ENCODE results near the gene PMEPA1.

Gene PMEPA1

DNA sequence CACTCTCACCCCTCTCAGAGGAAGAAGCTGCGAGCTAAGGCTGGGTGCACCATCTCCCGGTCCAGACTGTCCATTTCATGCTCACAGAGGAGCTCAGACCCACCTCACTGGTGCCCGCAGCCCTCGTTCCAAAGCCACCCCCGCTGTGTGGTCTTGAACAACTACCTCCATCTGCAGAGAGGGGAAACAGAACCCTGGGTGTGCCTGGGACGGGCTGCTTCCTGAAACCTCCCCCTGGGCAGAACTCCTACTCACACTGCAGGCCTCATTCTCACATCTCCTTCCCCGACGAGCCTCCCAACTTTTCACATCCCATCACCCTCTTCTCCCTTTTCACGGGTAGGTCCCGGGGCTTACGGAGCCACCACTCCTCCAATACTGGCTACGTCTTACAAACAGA, 18.1 kb downstream of the PMEPA1 start:
- DNase-seq, result no peak

DNA sequence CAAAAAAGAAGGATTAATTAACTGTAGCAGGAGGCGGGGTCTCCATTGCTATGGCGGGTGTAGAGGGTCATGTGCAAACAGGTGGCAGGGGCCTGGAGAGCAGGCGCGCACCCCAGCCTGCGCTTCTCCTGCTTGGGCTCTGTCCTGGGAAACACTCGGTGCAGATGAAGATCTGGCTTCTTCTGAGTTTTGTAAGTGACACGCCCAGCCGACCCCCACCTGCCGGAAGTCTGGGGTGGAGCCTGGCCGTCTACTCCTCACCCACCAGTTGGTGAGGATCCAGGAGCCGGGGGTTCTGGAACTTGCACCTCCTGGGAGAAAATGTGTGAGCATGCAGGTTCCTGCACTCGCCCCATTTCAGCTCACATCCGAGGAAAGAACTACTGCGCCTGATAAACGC, 19.3 kb downstream of the PMEPA1 start:
- no peak for DNase-seq

DNA sequence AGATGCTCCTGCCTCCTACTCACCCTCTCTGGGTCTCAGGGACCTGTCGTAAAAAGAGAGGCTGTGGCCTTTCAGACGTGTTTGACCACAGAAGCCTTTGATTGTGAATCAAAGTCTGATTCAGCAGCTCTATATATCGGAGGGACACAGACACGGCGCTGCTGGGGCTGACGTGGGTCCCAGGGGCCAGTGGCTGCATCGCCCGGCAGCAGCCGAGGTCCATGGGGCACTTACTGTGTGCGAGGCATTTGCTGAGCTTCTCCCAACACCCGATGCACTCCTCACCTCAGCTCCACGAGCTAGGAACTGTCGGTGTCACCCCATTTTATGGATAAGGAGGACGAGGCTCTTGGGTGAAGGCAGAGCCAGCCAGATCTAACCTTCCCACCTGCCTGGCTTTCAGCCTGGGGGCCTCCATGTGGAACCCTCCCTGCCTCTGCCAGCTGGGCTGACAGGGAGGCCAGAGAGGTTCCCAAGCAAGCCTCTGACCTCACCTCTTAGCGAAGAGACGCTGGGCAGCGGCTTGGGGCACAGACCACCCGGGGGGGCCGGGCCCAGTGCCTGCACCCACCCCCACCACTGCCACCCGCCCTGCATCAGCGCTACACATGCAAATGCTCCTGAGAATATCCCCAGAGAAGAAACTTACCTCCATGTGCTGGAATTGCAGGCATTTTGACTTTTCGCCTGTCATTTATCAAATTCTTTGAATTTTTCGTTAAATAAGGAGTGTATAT, 19.9 kb downstream of the PMEPA1 start:
- no peak for DNase-seq

DNA sequence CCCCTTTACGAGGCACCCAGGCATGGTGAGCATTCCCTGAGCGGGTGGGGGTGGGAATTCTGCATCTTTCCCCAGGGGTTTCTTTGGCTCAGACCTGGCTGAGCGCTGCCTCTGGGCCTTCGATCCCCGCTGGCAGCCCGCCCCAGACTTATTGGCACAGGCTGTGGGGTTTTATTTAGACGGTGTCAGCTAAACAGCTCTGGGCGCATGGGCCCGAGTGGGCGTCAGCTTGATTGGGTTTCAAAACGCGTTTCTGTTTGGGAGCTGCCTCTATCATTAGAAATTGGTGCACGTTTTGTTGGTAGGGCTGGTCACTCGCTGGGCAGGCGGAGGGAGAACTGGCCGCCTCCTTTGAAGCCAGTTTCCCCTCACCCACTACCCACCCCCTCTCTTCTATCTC, 21.0 kb downstream of the PMEPA1 start:
- DNase-seq, result peak; percentile 63

DNA sequence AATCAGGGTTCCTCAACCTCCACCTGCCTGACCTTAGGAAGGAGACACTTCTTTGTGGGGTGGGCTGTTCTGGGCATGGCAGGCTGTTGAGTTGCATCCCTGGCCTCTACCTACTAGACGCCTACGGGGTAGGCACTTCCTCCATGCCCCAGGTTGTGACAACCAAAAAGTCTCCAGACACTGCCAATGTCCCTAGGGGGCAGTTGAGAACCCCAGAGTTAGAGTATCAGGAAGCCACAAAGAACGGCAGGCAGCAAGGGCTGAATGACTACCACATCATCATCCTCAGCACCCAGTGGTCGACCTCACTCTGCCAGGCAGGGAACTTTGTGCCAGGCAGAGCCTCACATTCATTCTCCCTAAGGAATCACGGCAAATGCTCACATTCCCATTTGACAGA, 21.5 kb downstream of the PMEPA1 start:
- no peak for DNase-seq

DNA sequence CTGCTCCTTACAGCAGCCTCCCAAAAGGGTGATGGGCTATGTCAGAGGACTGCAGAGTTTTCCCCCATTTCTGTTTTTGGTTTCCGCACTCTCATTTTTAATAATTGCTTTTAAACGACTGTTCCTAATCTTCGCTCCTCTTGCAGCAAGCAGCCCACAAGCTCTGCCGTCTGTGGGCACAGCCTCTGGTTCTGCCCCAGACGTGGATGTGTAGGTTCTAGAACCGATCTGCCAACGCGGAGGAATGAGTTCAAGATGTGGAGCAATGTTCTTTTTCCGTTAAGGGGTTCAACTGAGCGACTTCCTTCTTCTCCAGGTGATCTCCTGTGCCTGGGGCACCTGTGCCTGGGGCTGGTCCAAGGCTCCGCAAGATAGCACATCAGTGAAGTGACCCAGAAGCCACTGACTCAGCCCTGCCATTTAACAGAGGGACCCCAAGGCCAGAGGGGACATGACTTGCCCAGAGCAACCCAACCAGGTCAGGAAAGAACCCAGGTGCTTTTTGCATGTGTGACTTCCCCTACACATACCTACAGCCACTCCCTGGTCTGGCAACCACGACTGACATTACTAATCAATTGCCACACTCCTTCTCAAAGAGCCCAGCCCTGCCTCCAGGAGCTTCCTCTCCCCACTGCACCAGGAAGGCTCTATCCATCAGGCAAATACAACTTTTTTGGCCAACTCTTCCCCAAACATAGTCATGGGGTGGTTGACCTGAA, 22.7 kb downstream of the PMEPA1 start:
- no peak for DNase-seq

DNA sequence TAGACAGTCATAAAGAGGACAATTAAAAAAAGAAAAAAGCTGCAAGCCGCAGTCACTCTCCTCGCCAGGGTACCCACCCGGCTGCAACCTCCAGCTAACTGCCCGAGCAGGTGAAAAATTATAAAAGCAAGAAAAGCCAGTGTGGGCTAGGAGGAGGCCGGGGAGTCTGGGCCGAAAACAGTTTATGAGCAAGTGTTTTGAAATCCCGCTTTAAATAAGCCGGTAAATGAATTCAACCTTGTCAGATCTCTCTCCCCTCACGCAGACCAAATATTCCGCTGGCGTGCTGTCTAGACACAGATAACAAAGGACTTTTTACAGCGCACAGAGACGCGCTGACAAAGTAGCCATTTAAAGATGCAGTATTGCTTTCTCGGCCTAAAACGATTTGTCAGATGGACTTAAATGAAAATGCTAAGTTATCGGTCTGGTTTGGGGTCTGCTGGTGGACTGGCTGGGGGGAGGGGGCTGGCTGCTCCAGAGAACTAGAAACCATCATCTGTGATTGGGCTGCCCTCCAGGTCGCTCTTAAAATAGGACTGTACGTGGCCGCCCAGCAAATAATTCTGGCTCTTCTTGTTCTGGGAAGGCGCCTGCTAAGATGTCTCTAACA, 24.6 kb downstream of the PMEPA1 start:
- DNase-seq, result peak; percentile 67

DNA sequence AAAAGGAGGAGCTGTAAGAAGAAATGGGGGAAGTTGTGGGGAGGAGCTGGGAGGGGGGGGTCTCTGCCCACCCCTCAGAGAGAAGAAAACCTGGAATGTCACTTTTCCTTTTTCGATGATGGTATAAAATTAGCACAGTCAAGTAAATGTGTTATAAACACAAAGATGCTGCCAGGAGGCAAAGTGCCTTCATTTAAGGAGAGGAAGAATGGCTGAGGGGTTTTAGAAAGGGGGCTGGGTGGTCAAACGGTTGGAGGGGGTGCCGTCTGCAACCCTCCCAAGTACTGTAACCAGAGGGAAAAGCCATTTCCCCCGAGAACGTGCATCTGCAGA, 25.0 kb downstream of the PMEPA1 start:
- no peak for DNase-seq

DNA sequence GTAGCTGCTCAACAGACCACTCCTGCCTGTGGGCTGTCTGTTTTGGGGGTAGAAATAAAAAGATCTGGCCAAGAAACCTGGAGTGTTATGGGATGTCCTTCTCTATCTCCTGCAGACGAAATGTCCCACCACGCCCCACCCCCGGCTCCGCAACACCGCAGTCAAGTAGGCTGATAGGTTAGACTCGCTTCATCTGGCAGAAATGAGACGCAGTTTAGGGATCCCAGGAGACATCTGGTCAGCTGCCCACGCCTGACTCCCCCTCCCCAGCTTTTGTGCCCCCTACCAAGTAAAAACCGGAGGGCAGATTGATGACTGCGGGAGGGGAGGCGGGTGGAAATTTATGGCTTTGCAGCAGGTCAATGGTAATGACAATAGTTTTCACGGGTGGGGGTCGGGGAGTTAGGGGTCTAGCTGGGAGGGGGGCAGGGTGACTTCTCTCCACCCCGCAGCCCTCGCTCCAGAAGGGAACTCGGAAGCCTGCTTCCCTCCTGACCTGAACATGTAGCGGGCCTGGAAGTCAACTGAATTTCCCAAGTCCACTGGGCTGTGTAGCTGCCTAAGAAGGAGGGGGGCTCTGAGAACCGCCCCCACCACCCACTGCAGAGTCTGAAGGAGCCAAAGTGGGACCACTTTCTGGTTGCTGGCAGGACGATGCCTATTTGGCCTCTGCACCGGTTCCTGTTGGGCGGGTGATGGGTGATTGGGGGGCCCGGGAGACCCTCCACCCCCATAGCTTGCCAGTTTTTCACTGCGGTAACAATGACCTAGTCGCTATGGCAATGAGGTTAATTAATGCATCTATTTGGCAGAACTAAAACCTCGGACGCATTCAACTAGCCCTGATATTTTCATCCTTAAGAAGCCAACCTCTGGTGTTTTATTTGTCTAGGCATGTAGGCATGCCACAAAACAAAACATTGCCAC, 25.7 kb downstream of the PMEPA1 start:
- peak; percentile 14 for DNase-seq

DNA sequence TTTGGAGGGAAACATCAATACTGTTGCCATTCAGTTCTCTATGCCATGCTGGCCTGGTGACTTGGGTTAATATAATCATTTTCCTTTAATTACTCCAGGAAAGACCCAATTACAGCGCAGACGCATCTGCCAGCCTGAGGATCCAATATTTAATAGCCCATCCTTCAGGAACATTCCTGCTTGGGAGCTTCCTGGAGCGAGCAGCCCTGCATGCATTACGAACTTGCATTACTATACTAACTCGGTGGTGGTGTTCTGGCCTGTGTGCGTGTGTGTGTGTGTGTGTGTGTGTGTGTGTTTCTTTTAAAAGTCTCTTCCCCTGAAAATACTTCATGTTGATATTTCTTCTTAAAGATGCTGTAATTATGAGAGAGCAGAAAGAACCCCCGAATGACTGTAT, 26.5 kb downstream of the PMEPA1 start:
- no peak for DNase-seq

DNA sequence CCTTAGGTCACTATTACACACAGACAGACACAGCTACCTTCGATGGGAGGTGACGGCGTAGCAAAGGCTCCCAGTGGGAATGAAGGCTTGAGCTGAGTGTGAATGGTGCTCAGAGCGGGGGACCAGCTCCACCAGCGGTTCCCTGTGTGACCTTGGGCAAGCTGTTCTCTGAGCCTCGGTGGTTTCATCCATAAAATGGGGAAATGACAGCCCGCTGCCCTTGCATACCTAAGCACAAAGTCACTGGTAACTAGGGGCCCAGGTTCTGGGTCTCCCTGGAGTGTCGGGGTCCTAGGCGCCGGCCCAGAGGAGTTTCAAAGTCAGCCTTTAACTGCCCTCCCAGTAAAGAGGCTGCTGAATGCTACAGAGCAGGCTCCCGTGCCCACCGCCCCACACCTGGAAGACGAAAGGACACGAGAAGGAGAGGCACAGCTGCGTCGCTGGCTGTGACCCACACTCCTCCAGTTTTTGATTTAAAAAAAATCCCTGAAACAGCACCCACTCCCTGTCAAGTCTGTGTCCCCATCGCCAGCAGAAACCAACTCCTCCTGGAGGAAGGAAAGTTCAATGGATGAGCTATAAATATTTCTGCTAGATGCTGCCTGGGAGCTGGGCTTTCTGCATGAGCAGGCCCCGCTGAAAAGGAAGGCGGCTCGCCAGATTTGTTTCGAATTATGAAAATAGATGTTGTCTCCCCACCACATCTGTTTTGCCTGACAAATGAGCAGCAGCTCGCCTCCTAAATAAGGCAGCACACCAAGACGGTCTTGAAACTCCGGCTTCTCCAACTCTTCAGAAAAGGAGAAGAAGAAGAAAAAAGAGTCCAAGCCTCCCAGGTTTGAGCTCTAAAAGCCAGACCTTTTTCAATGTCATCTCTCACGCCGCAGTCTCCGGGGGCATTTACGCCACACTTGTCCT, 27.4 kb downstream of the PMEPA1 start:
- no peak for DNase-seq

DNA sequence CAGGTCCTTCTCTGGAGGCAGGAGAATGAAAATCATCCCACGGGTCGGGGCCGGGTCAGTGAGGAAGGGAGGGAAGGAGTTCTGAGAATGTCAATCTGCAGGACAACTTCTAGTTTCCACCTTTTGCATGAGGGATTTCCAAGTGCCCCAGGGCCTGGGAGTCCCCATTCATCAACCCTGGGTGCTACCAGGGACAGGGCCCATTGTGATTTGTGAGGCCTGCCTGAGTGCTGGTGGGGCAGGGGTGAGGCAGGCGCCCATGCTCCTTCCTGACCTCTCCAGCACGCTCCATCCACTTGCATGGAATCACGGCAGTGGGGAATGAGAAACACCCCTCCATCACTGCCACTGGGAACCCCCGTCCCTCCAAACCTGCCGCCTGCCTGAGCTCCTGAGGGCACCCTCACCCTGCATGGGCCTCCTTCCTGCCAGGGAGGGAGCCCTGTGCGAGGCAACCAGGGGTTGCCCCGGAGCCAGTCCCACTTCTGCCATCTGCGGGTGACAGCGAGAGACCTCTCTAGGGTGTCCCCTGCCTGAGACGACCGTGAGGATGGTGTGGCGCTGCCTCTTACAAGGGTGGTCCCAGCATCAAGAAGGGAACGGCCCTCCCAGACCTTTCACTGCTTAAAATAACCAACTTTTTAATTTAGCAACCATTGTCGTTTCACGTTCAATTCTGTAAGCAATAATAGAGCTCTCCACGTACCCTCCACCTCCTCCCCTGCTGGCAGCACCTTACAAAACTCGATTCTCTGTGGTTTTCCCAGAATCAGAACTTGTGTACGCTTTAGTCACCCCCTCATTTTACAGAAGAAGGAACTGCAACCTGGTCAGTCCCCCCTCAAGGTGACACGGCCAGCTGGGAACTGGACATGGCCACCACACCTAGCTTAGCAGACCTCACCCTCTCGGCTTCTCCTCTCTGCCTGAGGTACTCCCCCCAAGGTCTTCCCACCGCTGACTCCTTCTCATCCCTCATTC, 28.6 kb downstream of the PMEPA1 start:
- DNase-seq, result no peak

DNA sequence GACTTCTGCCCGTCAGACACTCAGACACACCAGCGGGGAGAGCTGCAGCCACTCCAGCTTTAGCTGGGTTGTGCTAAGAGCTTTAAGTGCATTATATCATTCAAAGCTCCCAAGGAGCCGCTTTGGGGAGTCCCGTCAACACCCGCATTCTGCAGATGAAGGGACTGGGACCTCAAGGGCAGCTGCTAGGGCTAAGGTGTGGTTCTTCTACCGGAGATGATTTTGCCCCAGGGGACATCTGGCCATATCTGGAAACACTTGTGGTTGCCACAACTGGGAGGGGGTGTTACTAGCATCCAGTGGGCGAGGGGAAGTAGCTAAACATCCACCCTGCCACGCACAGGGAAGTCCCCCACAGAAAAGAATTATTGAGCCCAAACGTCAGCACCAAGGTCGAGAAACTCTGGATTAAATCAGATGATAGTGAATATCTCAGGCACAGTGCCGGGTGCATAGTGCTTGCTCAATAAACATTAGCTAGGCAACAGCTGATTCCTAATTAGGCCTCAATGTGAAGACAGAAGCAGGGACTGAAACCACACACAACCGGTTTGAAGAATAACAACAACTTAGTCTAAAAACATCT, 29.6 kb downstream of the PMEPA1 start:
- no peak for DNase-seq

DNA sequence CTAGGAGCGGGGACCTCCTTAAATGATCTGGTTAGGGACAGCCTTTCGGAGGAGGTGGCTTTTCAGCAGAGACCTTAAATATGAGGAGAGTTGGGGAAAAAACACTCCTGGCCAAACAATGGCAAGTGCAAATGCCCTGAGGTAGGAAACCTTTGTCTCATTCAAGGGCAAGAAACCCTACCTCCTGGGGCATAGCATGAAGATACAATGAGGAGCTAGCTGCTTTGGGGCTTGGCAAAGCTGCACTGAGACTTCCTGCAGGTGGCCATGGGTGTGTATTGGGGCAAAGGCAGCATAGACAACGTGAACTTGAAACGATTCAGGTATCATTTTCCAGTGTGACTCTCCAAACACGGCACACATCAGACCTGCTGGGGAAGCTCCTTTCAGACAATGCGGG, 30.7 kb downstream of the PMEPA1 start:
- DNase-seq, result no peak

DNA sequence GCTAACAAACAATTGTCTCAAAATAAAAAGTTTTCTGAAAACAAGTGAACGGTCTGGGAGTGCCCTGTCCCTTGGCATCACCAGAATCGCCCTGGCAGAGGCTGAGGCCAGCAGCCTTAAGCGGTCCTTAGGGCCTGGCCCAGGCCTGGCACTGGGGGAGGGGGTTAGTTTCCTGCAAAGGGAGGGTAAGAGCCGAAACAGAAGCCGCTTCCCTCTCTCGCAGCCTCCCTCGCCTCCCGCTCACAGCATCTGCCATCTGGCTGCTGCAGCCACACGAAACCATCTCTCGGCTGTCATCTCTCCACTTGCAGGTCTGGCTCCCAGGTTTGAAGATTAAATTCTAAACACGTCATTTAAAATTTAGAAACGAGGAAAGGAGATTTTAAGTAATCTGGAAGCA, 31.5 kb downstream of the PMEPA1 start:
- DNase-seq, result peak; percentile 36

DNA sequence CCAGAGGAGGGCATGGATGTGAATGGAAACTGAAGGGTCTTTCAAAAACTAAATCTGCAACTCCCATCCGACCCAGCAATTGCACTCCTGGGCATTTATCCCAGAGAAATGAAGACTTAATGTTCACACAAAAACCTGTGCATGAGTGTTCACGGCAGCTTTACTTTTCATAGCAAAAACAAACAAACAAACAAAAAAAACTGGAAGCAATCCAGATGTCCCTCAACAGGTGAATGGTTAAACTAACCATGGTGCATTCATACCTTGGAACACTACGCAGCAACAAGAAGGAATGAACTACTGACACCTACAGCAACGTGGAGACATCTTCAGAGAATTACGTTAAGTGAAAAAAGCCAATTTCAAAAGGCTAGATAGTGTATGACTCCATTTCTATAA, 32.2 kb downstream of the PMEPA1 start:
- peak; percentile 63 for DNase-seq

DNA sequence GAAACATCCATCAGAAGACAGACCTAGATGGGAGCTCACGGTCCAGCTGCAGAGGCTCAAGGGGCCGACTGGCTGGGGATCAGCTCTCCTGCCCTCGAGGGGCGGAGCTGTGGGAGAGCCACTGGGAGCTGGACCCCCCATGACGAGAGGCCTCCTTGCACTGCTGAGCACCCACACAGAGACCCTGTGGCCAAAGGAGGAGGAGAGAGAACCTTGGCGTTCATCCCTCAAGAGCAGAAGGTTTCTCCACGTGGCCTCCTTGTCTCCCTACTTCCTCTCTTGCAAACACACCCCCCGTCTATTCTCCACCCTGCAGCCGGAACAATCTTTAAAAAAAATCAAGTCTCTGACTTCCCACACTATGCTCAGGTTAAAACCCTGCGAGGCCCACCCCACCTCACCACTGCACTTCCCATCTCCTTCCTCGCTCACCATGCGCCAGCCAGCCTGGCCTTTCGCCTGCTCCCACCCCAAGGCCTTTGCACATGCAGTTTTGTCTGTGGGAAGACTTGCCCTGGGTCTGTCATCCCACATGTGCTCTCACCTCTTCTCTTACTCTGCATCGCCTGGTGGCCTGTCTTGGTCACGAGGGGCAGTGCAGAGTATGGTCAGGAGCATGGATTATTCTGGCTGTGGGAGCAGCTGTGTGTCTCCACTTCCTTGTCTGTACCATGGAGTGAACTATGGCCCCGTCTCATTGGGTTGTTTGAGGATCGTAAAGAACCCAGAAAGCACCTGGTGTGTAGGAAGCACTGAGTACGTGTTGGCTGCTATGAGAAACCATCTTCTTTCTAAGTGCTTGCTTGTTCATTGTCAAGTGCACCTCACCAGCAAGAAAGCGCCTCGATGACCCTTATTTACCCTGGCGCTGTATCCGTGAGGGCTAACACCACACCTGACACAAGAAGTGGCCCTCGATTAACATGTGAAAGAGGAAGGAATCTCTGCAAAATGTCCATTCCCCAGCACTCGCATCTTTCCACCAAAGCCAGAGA, 32.9 kb downstream of the PMEPA1 start:
- DNase-seq, result peak; percentile 74

DNA sequence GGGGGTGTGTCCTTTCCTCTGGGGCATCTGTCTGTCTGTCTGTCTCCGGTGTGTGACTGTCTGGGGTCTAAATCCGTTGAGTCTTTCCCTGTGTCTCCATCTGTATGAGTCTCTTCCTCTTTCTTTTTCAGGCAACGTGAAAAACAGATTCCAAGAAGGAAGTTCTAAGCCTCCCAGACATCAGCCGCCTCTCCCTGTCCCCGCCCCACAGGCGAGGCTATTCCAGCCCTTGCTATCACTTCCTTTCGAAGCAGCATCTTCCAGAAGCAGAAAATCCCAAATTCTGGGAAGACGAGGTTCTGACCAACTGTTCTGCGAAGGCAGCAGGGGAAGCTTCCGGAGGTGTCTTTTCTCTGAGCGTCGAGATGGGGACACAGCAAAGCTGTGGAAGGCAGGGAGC, 34.0 kb downstream of the PMEPA1 start:
- no peak for DNase-seq

DNA sequence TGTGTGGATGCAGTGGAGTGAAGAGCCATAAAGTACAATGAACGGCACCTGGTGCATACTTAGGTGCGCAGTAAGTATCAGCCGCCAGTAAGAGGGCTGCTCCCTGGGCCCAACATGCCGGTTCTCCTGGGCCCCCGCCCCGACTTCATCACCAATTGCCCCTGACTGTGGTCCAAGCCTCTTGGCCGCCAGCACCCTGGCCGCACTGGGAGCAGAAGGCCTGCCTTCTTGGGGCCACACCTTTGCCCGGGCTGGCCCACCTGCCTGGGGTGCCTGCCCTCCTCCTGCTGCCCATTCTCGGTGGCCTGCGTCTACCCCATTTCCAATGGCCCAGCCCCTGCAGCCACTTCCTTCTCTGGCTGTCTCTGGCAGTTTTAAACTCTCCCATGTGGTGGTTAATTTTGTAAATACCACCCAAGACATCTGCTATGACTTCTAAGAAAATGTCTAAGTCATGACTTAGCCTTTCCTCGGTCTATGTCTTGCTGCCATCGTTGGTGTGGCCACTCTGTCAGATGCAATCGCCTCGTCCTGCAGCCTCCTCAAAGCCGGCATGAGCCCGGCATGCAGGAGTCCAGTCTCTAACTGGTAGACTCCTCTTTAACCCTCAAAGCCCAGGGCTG, 36.8 kb downstream of the PMEPA1 start:
- no peak for DNase-seq
